Measurements from ENCODE around the gene TMC3. TPM values are rescaled to one million over a fixed set of nuclear protein-coding genes. Genes with fewer than 3 reads are reported as not detected.

The TMC3 gene
- total RNA-seq, 1 experiment from 2014 or later = not detected

GRCh38 chr15:81372575-81372974, 1.4 kb downstream of the TMC3 start:
- CTCF ChIA-PET = no interaction called here
- no TSS peak for BruUV-seq (replicated peaks)
- no peaks in the 10 kb centered on the region for H3K27me3 Mint-ChIP-seq (ENCODE audit: insufficient read depth, unreplicated experiment)

GRCh38 chr15:81363718-81364500, 10.1 kb downstream of the TMC3 start:
- intact Hi-C loops (cut with micrococcal nuclease; ENCODE audit: unreplicated experiment) = no loop called here
- Mint-ChIP-seq H3K27ac (ENCODE audit: unreplicated experiment) (no peak overlapping the region), H3K9me3 (ENCODE audit: unreplicated experiment) (no peaks in the 10 kb centered on the region), H3K4me3 (ENCODE audit: unreplicated experiment) (no peak overlapping the region), H3K4me1 (ENCODE audit: low read depth, unreplicated experiment) (no peaks in the 10 kb centered on the region), H3K27me3 (ENCODE audit: insufficient read depth, unreplicated experiment) (peaks cover 2% of the 10 kb centered on the region), H3K36me3 (ENCODE audit: insufficient read depth, unreplicated experiment) (no peaks in the 10 kb centered on the region)
- Histone ChIP-seq H3K4me3 (ENCODE audit: low read depth, low read length) (no peak overlapping the region), H3K4me1 (no peaks in the 10 kb centered on the region), H3K36me3 (ENCODE audit: control insufficient read depth, insufficient read depth, low read length) (no peaks in the 10 kb centered on the region), H3K27me3 (replicated peaks; ENCODE audit: control insufficient read depth, insufficient read depth, low read length) (no peaks in the 10 kb centered on the region), H3K9me3 (no peaks in the 10 kb centered on the region)
- ChIA-PET CTCF (no interaction called here), POLR2A (no interaction called here)
- TF ChIP-seq CTCF (IDR thresholded peaks at IDR 0.05; ENCODE audit: insufficient read depth in 1 of 2, low read depth in 1 of 2, low read length in 1 of 2, severe bottlenecking in 1 of 2, unreplicated experiment in 1 of 2) = no peak
- DNase-seq = no peak
- no TSS peak for BruUV-seq (replicated peaks)

More at GRCh38 chr15:81372575-81372974, 1.4 kb downstream of the TMC3 start:
- Histone ChIP-seq H3K9me3 (no peaks in the 10 kb centered on the region), H3K36me3 (ENCODE audit: control insufficient read depth, insufficient read depth, low read length) (no peaks in the 10 kb centered on the region), H3K4me3 (ENCODE audit: low read depth, low read length) (no peak overlapping the region), H3K4me1 (peaks cover 28% of the 10 kb centered on the region), H3K27me3 (replicated peaks; ENCODE audit: control insufficient read depth, insufficient read depth, low read length) (no peaks in the 10 kb centered on the region)
- no peak overlapping the region for H3K4me3 Mint-ChIP-seq (ENCODE audit: unreplicated experiment)
- no peaks in the 10 kb centered on the region for H3K36me3 Mint-ChIP-seq (ENCODE audit: insufficient read depth, unreplicated experiment)
- no peak overlapping the region for H3K27ac Mint-ChIP-seq (ENCODE audit: unreplicated experiment)
- POLR2A ChIA-PET = no interaction called here
- no peaks in the 10 kb centered on the region for H3K4me1 Mint-ChIP-seq (ENCODE audit: low read depth, unreplicated experiment)
- intact Hi-C loops (cut with micrococcal nuclease; ENCODE audit: unreplicated experiment) = no loop called here
- no peak for TF ChIP-seq CTCF (IDR thresholded peaks at IDR 0.05; ENCODE audit: insufficient read depth in 1 of 2, low read depth in 1 of 2, low read length in 1 of 2, severe bottlenecking in 1 of 2, unreplicated experiment in 1 of 2)
- no peak for DNase-seq
- no peaks in the 10 kb centered on the region for H3K9me3 Mint-ChIP-seq (ENCODE audit: unreplicated experiment)

GRCh38 chr15:81363276-81363675, 10.7 kb downstream of the TMC3 start:
- no peaks in the 10 kb centered on the region for H3K36me3 ChIP-seq (ENCODE audit: control insufficient read depth, insufficient read depth, low read length)
- POLR2A ChIA-PET = no interaction called here
- BruUV-seq (replicated peaks) = no TSS peak
- no peaks in the 10 kb centered on the region for H3K27me3 ChIP-seq (replicated peaks; ENCODE audit: control insufficient read depth, insufficient read depth, low read length)
- H3K27ac Mint-ChIP-seq (ENCODE audit: unreplicated experiment) = no peak overlapping the region
- peaks cover 2% of the 10 kb centered on the region for H3K27me3 Mint-ChIP-seq (ENCODE audit: insufficient read depth, unreplicated experiment)
- H3K4me3 ChIP-seq (ENCODE audit: low read depth, low read length) = no peak overlapping the region
- H3K36me3 Mint-ChIP-seq (ENCODE audit: insufficient read depth, unreplicated experiment) = no peaks in the 10 kb centered on the region
- intact Hi-C loops (cut with micrococcal nuclease; ENCODE audit: unreplicated experiment) = no loop called here
- no peak for DNase-seq
- no peaks in the 10 kb centered on the region for H3K4me1 ChIP-seq
- TF ChIP-seq CTCF (IDR thresholded peaks at IDR 0.05; ENCODE audit: insufficient read depth in 1 of 2, low read depth in 1 of 2, low read length in 1 of 2, severe bottlenecking in 1 of 2, unreplicated experiment in 1 of 2) = no peak
- H3K9me3 ChIP-seq = no peaks in the 10 kb centered on the region
- H3K9me3 Mint-ChIP-seq (ENCODE audit: unreplicated experiment) = no peaks in the 10 kb centered on the region
- H3K4me3 Mint-ChIP-seq (ENCODE audit: unreplicated experiment) = no peak overlapping the region
- CTCF ChIA-PET = no interaction called here
- H3K4me1 Mint-ChIP-seq (ENCODE audit: low read depth, unreplicated experiment) = no peaks in the 10 kb centered on the region
